DMS79 treated with DMSO at 0.1 percent for 48 hours (cell line): ENCODE results near the gene SECTM1.

Source experiments
- DNase-seq: peaks from one replicate; lab custom pipeline; 2025; lab: John Stamatoyannopoulos, UW

The SECTM1 gene

DNA sequence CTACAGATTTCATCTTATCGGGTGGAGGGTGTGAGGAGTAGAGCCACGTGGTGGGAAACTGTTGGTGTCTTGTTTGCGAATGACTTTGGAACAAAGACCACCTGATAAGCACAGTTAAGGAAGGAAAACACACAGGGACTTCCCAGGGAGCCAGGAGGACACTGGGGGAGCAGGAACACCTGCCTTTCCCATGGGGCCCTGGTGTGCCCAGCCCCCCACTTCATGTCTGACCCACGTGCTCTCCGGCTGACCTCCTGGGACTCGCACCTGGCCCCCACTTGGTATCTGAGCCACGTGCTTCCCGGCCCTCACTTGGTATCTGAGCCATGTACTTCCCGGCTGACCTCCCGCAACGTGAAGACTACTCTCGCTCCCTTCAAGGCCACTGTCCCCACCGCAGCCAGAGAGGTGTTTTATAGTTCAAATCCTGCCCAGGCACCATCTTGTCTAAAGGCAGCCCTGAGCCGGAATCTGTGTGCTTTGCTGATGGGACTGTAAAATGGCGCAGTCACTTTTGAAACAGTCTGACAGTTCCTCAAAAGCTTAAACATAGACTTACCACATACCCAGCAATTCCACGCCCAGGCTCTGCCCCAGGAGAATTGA, 54.7 kb downstream of the SECTM1 start:
- DNase-seq = no peak

DNA sequence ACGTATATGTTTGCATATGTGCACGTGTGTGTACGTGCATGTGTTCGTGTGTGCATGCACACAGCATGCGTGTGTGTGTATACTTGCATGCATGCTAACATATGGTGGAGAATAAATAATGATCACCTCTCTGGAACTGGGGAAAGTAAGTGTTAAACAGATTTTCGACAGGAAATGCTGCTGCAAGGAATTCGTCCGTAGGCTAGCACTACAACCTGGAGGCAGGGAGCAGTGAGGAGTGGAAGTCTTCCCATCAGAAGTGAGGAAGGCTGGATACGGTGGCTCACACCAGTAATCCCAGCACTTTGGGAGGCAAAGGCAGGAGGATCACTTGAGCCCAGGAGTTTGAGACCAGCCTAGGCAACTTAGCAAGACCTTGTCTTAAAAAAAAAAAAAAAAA, 55.3 kb downstream of the SECTM1 start:
- DNase-seq = no peak

DNA sequence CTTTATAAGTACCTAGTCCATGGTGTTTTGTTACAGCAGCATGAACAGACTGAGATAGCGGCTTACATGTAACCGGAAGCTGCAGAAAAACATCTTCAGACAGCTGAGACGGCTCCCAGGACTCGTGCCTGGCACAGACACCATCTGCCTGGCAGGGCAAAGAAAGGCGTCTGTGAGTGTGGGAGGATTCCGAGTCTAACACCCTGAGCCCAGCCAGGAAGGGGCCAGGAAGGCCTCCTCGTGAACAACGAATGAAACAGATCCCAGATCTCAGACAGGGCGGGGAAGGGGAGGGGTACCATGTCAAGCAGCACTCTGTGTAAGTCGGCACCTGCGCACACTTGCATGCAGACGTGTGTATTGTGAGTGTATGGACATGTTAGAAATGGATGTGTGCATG, 55.7 kb downstream of the SECTM1 start:
- DNase-seq = no peak

DNA sequence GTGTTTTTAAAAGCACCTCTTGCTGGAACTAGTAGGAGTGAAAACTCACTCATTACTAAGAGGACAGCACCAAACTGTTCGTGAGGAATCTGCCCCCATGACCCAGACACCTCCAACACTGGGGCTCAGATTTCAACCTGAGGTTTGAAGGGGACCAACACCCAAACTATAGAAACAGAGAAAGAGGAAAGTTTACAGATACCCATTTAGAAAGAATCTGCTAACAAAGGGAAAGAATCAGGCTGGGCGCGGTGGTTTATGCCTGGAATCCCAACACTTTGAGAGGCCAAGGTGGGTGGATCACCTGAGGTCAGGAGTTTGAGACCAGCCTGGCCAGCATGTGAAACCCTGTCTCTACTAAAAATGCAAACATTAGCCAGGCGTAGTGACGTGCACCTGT, 56.6 kb downstream of the SECTM1 start:
- no peak for DNase-seq

DNA sequence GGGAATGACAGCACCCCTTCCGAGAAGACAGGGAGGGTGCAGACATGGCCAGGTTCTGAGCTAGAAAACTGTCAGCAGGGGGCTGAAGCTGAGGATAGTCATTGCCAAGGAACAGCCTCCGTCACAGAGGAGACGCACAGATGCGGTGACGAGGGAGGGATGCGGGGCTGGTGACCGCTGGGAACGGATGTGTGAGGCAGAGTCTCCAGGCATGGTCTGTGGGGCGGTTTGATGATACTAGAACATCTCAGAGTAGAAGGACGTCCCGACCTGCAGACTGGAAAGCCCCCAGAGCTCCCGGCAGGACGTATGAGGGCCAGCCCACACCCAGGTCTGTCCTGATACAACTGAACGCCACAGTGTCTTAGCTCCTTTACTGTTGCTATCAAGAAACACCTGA, 58.2 kb downstream of the SECTM1 start:
- DNase-seq = no peak

DNA sequence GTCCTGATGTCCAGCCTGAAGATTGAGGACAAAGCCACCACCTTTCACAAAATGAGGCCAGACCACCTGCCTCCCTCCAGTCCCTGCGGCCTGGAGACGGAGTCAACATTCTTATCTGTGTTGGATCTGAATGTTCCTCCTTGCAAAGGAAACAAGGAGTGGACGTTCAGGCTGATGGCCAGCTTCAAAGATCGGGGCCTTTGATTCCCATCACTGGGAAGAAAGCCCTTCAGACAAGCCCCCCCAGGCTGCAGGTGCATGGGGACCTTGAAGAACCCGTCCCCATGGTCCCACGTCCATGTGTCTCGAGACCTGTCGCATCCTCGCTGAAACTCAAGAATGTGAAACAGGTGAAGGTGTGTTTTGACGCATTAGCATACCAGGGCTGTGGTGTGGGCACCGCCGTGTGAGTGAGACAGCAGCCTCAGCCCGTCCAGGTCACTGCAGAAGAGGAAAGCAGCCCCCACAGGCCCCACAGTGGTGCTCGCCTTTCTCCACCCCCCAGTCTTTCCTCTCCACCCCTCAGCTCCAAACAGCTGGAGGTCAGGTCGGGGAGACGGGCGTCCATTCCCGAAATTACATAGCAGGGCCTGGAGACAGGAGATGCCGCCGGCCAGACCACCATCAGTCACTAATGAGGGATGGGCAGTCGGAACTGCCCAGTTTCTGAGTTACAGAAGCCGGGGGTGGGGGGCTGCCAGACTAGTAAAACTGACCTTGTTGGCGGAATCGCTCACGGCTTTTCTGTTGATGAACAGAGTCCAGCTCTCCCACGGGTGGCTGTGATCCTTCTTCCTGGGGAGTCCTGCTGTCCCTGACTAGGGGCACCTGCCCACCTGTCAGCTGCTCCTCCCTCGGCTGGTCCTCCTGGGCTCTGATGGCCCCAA, 59.2 kb downstream of the SECTM1 start:
- no peak for DNase-seq

DNA sequence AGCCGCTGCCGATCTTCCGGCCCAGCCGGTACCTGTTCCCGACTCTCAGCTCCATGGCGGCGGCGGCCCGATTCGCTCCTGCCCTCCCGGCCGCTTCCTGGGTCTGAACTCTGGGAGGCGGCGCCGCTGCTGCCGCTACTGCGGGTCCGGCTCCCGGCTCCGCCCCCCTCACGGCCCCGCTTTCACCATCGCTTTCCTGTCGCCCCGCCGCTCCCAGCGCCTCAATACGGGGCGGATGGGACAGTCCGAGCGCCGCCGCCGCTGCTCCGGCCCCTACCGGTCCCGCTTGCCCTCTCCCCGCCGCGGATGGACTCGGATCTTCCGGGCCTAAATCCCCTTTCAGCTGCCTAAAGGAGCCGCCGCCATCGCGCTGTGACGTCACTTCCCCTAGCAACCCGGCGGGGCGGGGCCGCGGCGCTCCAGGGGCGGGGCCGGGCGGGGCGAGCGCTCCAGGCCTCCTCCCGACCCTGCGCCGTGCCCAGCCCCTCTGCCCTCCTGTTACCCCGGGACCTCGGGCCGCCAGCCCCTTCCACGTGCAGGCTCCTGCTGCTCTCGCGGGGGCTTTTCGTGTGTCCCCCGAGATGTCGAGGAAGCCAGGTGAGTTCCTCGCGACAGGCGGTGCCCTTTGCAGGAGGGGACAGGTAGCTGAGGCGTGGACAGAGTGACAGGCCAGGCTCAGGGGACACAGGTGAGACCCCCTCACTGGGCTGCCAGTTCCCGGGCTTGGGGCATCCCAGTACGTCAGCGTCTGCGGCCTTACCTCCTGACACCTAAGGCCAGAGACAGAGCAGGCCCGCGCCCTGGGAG, 60.0 kb downstream of the SECTM1 start, which contains the start of gene CSNK1D:
CSNK1D (minus strand) TSS at position 374 of the 807 bp plus-strand sequence; CDS start at position 55, 319 bp downstream.
- DNase-seq = peak; percentile 44

DNA sequence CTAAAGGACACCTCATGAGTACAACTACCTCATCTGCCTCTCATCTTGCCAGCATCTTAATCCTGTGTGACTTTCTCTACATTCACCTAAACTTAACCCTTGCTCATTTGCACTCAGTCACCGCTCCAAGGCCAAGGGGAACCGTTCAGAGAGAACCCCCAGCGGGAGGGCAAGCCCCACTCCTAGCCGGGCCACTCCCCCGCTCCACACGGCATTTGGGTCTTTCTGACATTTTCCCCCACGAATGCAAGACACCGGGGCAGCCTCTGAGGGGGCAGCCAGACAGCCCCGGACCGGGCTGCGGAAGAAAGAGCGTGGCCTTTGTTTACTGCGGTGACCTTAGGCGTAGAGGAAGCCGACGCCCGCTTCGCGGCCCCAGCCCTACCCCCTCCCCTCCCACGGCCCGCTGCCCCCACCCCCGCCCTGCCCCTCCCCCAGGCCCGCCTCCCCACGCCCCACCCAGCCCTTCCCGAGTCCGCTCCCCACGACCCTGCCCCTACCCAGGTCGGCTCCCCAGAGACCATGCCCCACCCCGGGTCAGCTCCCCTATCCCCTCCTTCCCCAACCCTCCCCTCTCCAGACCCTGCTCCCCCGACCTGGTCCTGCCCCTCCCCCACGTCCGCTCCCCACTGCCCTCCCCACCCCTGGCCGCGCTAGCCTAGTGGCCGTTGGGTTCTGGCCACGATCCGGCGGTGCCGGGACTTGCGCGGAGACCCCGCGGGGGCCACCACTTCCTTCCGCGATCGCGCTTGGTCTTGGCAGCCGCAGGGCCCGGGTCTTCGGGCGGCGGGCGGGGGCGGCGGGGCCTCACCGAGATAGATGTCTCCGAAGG, 60.9 kb downstream of the SECTM1 start:
- no peak for DNase-seq

DNA sequence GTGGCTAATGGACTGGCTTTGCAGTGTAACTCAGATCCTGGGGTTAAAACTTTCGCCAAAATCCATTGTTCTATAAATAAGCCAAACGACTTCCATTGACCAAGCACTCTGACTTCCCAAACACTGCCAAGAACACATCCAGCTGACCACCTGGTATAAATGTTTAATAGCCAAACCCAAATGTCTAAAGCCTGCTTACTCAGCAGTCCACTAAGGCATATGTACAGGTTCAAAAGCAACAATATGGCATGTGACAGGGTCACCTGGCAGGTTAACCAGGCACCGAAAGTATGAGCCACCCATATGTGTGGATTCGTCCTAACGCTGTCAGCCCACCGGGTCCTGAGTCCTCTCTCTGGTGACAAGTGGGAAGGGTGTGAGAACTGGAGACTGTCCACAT, 62.2 kb downstream of the SECTM1 start:
- DNase-seq = no peak
